ENCODE measurements around the gene TBATA. TPM values are rescaled to one million over a fixed set of nuclear protein-coding genes. Genes with fewer than 3 reads are reported as not detected.

TBATA gene
- total and polyA plus RNA-seq, 2 of the 8 experiments (the other 6 are each of a cell fraction or from before 2014, with no cell fraction given), result not detected

DNA sequence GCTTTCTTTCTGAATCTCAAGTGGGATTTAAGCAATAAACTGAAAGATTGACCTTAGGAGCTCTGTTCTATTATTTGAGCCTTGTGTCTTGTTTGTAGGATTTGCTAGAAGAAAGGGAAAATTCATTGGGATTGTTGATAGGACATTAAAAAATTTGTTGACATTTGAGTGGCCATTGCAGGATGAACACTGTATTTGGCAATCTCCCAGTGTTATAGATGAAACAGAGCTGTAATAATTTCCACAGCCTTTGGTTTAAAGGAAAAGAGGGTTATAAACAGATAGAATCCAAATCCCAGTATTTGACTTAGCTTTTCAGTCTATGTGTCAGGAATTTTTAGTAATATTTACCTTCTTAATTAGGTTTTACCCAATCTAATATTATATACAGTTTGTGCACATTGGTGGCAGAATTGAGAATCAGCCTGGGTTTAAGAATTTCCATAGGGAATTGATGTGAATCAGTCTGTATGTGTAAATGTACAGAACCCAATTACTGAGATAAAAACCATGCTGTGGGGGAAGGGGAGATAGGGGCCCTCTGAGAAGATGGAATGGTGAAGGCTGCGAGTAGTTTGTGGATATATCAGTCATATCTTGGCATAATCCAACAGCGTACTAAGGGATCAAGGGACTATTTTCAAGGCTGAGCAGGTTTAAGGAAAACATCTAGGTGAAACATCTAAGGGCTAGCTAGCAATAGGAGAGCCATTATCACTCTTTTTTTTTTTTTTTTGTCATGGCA, 37.1 kb upstream of the TBATA start:
- Histone ChIP-seq H4K8ac (ENCODE audit: extremely low read depth, insufficient read depth, low read length) (no peak overlapping the region), H3K4me3 (ENCODE audit: extremely low read depth in 1 of 4, insufficient read depth in 2 of 4, low read depth in 3 of 4, low read length in 4 of 4) (no peak overlapping the region), H3K4me2 (ENCODE audit: insufficient read depth in 1 of 2, low read depth in 2 of 2, low read length in 2 of 2) (no peak overlapping the region), H2BK15ac (ENCODE audit: low read length) (no peak overlapping the region), H3K14ac (ENCODE audit: insufficient read length) (no peak overlapping the region), H2AFZ (ENCODE audit: low read length) (no peak overlapping the region), H3K36me3 (ENCODE audit: control insufficient read depth in 2 of 4, insufficient read depth in 4 of 4, low read length in 3 of 4) (peaks cover 2 to 33% (median 7%) of the 10 kb centered on the region in 4 experiments; a peak in 5 of 8 replicates), H3K9ac (replicated peaks in 1 of 4; ENCODE audit: extremely low read depth in 1 of 4, low read depth in 3 of 4, low read length in 3 of 4) (no peak overlapping the region), H3K4ac (replicated peaks; ENCODE audit: insufficient read length, low read depth, low read length) (no peak overlapping the region), H3K56ac (replicated peaks; ENCODE audit: insufficient read length, low read depth, low read length) (no peak overlapping the region), H4K20me1 (replicated peaks in 1 of 2; ENCODE audit: control insufficient read depth in 1 of 2, insufficient read depth in 2 of 2, low read length in 2 of 2) (peaks cover 0 to 5% of the 10 kb centered on the region in 2 experiments), H3K4me1 (replicated peaks in 1 of 4; ENCODE audit: control insufficient read depth in 3 of 4, insufficient read depth in 4 of 4, low read length in 3 of 4) (no peaks in the 10 kb centered on the region), H3K79me1 (ENCODE audit: low read depth, low read length) (peaks cover 2% of the 10 kb centered on the region; the same call in 1 of the 2 replicates), H3K27ac (ENCODE audit: low read depth, low read length) (no peak overlapping the region), H2BK5ac (ENCODE audit: low read depth, low read length) (no peak overlapping the region), H4K5ac (ENCODE audit: insufficient read length, low read depth, low read length) (no peak overlapping the region), H2BK120ac (replicated peaks; ENCODE audit: low read depth, low read length) (no peak overlapping the region), H3K23ac (ENCODE audit: insufficient read length) (no peak overlapping the region), H3K18ac (ENCODE audit: extremely low read depth, low read length) (no peak overlapping the region), H2BK20ac (ENCODE audit: low read length) (no peak overlapping the region), H3K9me3 (ENCODE audit: insufficient read depth in 2 of 2, low read depth in 1 of 2, low read length in 1 of 2) (no peaks in the 10 kb centered on the region), H3K27me3 (replicated peaks in 1 of 4; ENCODE audit: control insufficient read depth in 3 of 4, extremely low read depth in 1 of 4, insufficient read depth in 3 of 4, low read length in 3 of 4) (no peaks in the 10 kb centered on the region), H4K91ac (replicated peaks; ENCODE audit: insufficient read length, low read length) (no peak overlapping the region), H2BK12ac (ENCODE audit: low read depth, low read length) (no peak overlapping the region), H3K79me2 (ENCODE audit: control insufficient read depth in 1 of 2, insufficient read depth in 2 of 2, low read length in 2 of 2) (peaks cover 4 to 66% of the 10 kb centered on the region in 2 experiments; a peak in 2 of 4 replicates), H3K23me2 (ENCODE audit: low read depth, low read length) (no peaks in the 10 kb centered on the region), H2AK5ac (ENCODE audit: low read depth, low read length) (no peak overlapping the region)
- FAIRE-seq (no peak), DNase-seq (ENCODE audit: low read depth in 1 of 2, low spot score in 2 of 2) (no peak)
- CTCF ChIA-PET (ENCODE audit: partially characterized antibody), result interaction anchor here (0.9 to 1.8 kb wide), 8 partner anchors 9 to 272 kb away, joined by 3 to 13 read pairs (median 4); no protein-coding TSS in a partner anchor
- WGBS, 2 experiments (ENCODE audit: extremely low coverage in 1 of 2, insufficient coverage in 1 of 2, insufficient read length in 1 of 2, insufficient replicate concordance in 2 of 2, low coverage in 1 of 2, low lambda C conversion rate in 2 of 2, missing lambda C conversion rate in 1 of 2), result 80% methylated on average over 2 of the region's 2 CpGs; no CpG with 5 or more reads in 1 of the 2 experiments
- POLR2A ChIA-PET (ENCODE audit: partially characterized antibody), result interaction anchor here (1.0 to 1.7 kb wide), 2 partner anchors 10 to 12 kb away, joined by 3 to 7 read pairs; no protein-coding TSS in a partner anchor
- TF ChIP-seq, protein P1, sequence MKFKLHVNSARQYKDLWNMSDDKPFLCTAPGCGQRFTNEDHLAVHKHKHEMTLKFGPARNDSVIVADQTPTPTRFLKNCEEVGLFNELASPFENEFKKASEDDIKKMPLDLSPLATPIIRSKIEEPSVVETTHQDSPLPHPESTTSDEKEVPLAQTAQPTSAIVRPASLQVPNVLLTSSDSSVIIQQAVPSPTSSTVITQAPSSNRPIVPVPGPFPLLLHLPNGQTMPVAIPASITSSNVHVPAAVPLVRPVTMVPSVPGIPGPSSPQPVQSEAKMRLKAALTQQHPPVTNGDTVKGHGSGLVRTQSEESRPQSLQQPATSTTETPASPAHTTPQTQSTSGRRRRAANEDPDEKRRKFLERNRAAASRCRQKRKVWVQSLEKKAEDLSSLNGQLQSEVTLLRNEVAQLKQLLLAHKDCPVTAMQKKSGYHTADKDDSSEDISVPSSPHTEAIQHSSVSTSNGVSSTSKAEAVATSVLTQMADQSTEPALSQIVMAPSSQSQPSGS (IDR thresholded peaks at IDR 0.05; ENCODE audit: low read length), result no peak

Data from H1 (cell line).